Small intestine (tissue), 7 donors: ENCODE results near the gene APIP. TPM values are rescaled to one million over a fixed set of nuclear protein-coding genes. Genes with fewer than 3 reads are reported as not detected.
"Not testable (repeated sequence)": the region's sequence is repeated elsewhere in the genome, so short reads cannot be mapped to it uniquely, and the experiment has no call there.

Source experiments
- DNase-seq, 2 donors: peaks; one replicate each; pipeline versions ENCODE4 v3.0.0 to v3.0.0-alpha.2; 2013
- FAIRE-seq: peaks from 2 replicates; lab custom pipeline; 2012; peaks lifted over from hg19 to GRCh38; lab: Jason Lieb, UNC
- H3K27ac ChIP-seq, 3 donors: one replicate each; pipeline ENCODE4 v1.5.1; 2013; ENCODE audit warnings: low read length in 2 of 3, mild to moderate bottlenecking in 2 of 3, control low read depth in 1 of 3, inconsistent platforms in 1 of 3, low read depth in 1 of 3, moderate library complexity in 1 of 3
- H3K27me3 ChIP-seq, 3 donors: one replicate each; pipeline ENCODE4 v1.6.1; 2013; ENCODE audit warnings: low read length in 3 of 3, inconsistent platforms in 1 of 3; ENCODE audit not compliant: control insufficient read depth in 3 of 3, insufficient read depth in 3 of 3
- H3K36me3 ChIP-seq, 3 donors: one replicate each; pipeline ENCODE4 v1.6.1; 2013; ENCODE audit warnings: low read length in 3 of 3, inconsistent platforms in 1 of 3, low read depth in 1 of 3, mild to moderate bottlenecking in 1 of 3, moderate library complexity in 1 of 3; ENCODE audit not compliant: control insufficient read depth in 3 of 3, insufficient read depth in 2 of 3
- H3K4me1 ChIP-seq, 3 donors: one replicate each; pipeline ENCODE4 v1.6.1; 2013; ENCODE audit warnings: low read length in 2 of 3, inconsistent platforms in 1 of 3, low read depth in 1 of 3, mild to moderate bottlenecking in 1 of 3, moderate library complexity in 1 of 3; ENCODE audit not compliant: control insufficient read depth in 3 of 3, insufficient read depth in 2 of 3
- H3K4me3 ChIP-seq, 3 donors: one replicate each; pipeline ENCODE4 v1.5.1; 2013; ENCODE audit warnings: low read length in 3 of 3, control low read depth in 1 of 3, inconsistent platforms in 1 of 3, low read depth in 1 of 3, mild to moderate bottlenecking in 1 of 3, moderate library complexity in 1 of 3
- H3K9me3 ChIP-seq, 2 donors: one replicate each; pipeline ENCODE4 v1.6.1; 2013; ENCODE audit warnings: low read depth in 1 of 2, low read length in 1 of 2; ENCODE audit not compliant: control insufficient read depth in 2 of 2, insufficient read depth in 1 of 2
- WGBS, 3 donors: extraction: QIAGEN DNeasy Blood & Tissue Kit; methylation state at CpG; one replicate each; pipeline ENCODE4 v1.1.7; 2013; 5-methylcytosine and 5-hydroxymethylcytosine counted together
- polyA plus RNA-seq, 4 donors: library from polyadenylated mRNA; stranded (reverse) in 3 of 4; unstranded in 1 of 4; fragments of 200-250 nt in 3 of 4; fragments of 120-200 nt in 1 of 4; gene quantifications; one replicate each; pipeline versions ENCODE4 v1.2.1 to v1.2.3, GENCODE V29; 2013
- donor health status: healthy with polysubstance abuse.
- donor health status: control.
- donor health status: control.
- donor health status: Bipolar disorder and iron deficiency.
- donor health status: healthy.

Gene APIP
- polyA plus RNA-seq, 4 donors, result 23.6 to 36.2 (median 30.0) TPM

DNA sequence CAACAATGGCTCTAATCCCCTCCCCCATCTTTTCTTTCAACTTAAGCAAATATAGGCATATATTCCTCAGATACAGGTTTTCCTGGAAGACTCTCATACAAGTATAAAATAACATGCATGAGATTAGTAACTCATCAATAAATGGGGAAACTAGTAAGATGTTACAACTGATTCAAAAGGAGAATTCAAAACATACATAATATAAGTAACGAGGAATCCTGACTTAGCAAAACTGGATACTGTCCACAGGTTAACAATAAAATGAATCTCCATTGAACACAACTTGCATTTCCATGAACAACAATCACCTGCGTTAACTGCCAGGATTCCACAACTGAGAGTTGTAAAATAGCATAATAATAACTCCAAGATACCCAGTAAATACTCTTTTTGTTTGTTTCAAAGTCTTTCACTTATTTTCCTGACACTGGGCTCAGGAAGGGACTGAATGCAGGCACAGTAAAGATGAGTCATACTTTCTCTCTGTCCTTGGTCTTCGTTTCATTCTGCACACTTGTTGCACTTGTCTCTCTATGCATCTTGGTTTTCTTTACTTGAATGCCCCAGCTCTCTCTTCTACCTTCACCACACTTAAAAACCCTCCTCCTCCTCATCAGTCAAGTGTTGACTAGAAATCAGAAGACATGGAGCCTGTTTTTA is 8.1 kb downstream of the APIP start:
- H3K4me3 ChIP-seq, result no peak overlapping the region
- H3K4me1 ChIP-seq, result peaks cover 0 to 5% (median 3%) of the 10 kb centered on the region in 3 donors
- no peak overlapping the region for H3K27ac ChIP-seq
- 84 to 88% (median 86%) methylated on average over 3 of the region's 3 CpGs for WGBS, 3 donors
- peaks cover 0 to 32% of the 10 kb centered on the region in 2 donors for H3K9me3 ChIP-seq
- no peak for DNase-seq
- peaks cover 0 to 2% (median 0%) of the 10 kb centered on the region in 3 donors for H3K36me3 ChIP-seq
- FAIRE-seq, result no peak
- no peaks in the 10 kb centered on the region for H3K27me3 ChIP-seq

GRCh38 chr11:34905666-34906065 is 10.5 kb downstream of the APIP start:
- H3K4me1 ChIP-seq, result peaks cover 0 to 3% (median 3%) of the 10 kb centered on the region in 3 donors
- H3K9me3 ChIP-seq, result peaks cover 2 to 55% of the 10 kb centered on the region in 2 donors
- H3K27ac ChIP-seq, result no peak overlapping the region
- WGBS, 3 donors, result 96 to 97% (median 97%) methylated on average over 7 of the region's 7 CpGs
- H3K27me3 ChIP-seq, result no peaks in the 10 kb centered on the region
- DNase-seq (no peak), FAIRE-seq (no peak)
- H3K36me3 ChIP-seq, result peaks cover 0 to 7% (median 0%) of the 10 kb centered on the region in 3 donors
- H3K4me3 ChIP-seq, result no peak overlapping the region

- DNase-seq (peak in 1 of 2 donors; percentile 55), FAIRE-seq (no peak)
- 84 to 97% (median 90%) methylated on average over 3 of the region's 3 CpGs for WGBS, 3 donors
- peak overlapping the region in 1 of 3 donors; percentile 63 for H3K27ac ChIP-seq
- no peak overlapping the region for H3K4me3 ChIP-seq
- H3K9me3 ChIP-seq, result peaks cover 2 to 66% of the 10 kb centered on the region in 2 donors
- peaks cover 0 to 3% (median 3%) of the 10 kb centered on the region in 3 donors for H3K4me1 ChIP-seq
- H3K27me3 ChIP-seq, result no peaks in the 10 kb centered on the region
- H3K36me3 ChIP-seq, result peaks cover 0 to 7% (median 0%) of the 10 kb centered on the region in 3 donors
Measured at GRCh38 chr11:34904421-34904955, 11.7 kb downstream of the APIP start.

- H3K9me3 ChIP-seq, result peaks cover 4 to 77% of the 10 kb centered on the region in 2 donors
- H3K4me1 ChIP-seq, result peaks cover 0 to 2% (median 0%) of the 10 kb centered on the region in 3 donors
- FAIRE-seq (no peak), DNase-seq (peak in 1 of 2 donors; percentile 26)
- no peak overlapping the region for H3K27ac ChIP-seq
- no peaks in the 10 kb centered on the region for H3K27me3 ChIP-seq
- H3K4me3 ChIP-seq, result no peak overlapping the region
- peaks cover 0 to 9% (median 2%) of the 10 kb centered on the region in 3 donors for H3K36me3 ChIP-seq
- 94 to 99% (median 97%) methylated on average over 5 of the region's 5 CpGs for WGBS, 3 donors
Measured at GRCh38 chr11:34899633-34900016, 16.6 kb downstream of the APIP start.

- Histone ChIP-seq H3K27me3 (no peaks in the 10 kb centered on the region), H3K27ac (no peak overlapping the region), H3K4me3 (no peak overlapping the region), H3K36me3 (peaks cover 0 to 9% (median 2%) of the 10 kb centered on the region in 3 donors), H3K9me3 (peaks cover 4 to 67% of the 10 kb centered on the region in 2 donors), H3K4me1 (no peaks in the 10 kb centered on the region)
- WGBS, 3 donors, result 91 to 100% (median 97%) methylated on average over 6 to 10 of the region's 10 CpGs
- DNase-seq, result no peak
- no peak for FAIRE-seq
Measured at GRCh38 chr11:34898474-34898873, 17.7 kb downstream of the APIP start.

- 94 to 96% (median 96%) methylated on average over 3 of the region's 3 CpGs for WGBS, 3 donors
- Histone ChIP-seq H3K9me3 (peaks cover 4 to 56% of the 10 kb centered on the region in 2 donors), H3K36me3 (peaks cover 0 to 5% (median 2%) of the 10 kb centered on the region in 3 donors), H3K4me1 (no peaks in the 10 kb centered on the region), H3K27ac (no peak overlapping the region), H3K27me3 (no peaks in the 10 kb centered on the region), H3K4me3 (no peak overlapping the region)
- DNase-seq, result no peak
- FAIRE-seq, result no peak
Measured at GRCh38 chr11:34897171-34897870, 18.9 kb downstream of the APIP start.

- H3K36me3 ChIP-seq, DNase-seq, H3K4me3 ChIP-seq, H3K4me1 ChIP-seq, H3K27ac ChIP-seq, H3K27me3 ChIP-seq, FAIRE-seq: not testable (repeated sequence)
- WGBS, 3 donors, result 92 to 99% (median 95%) methylated on average over 3 of the region's 3 CpGs
- peaks cover 3 to 45% of the 10 kb centered on the region in 2 donors for H3K9me3 ChIP-seq
Measured at GRCh38 chr11:34896191-34896590, 20.0 kb downstream of the APIP start.

DNA sequence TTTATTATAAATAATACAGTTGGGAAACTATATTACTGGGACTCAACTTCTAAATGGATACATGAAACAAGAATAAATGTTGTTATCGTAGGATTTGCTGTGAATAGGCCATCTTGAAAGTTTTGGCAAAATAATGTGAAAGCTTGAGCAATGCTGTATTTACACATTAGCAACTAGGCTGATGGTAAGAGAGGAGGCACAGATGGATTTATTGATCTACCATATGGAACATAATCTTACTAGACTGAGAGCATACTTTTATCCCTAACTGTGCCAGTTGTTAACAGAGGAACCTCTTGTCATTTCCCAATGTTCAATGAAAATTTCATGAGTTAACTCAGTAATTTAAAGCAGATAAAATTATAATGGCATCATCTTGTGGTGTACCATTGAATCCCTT is 22.8 kb downstream of the APIP start:
- H3K36me3 ChIP-seq, result peaks cover 2% of the 10 kb centered on the region in 3 donors
- FAIRE-seq (no peak), DNase-seq (no peak)
- no peaks in the 10 kb centered on the region for H3K27me3 ChIP-seq
- no peaks in the 10 kb centered on the region for H3K4me1 ChIP-seq
- 95 to 97% (median 96%) methylated on average over 1 of the region's 1 CpG for WGBS, 3 donors
- no peak overlapping the region for H3K27ac ChIP-seq
- H3K9me3 ChIP-seq, result peaks cover 2 to 19% of the 10 kb centered on the region in 2 donors
- no peak overlapping the region for H3K4me3 ChIP-seq
